ENCODE measurements around the gene NT5DC1. TPM values are rescaled to one million over a fixed set of nuclear protein-coding genes. Genes with fewer than 3 reads are reported as not detected.

The NT5DC1 gene
- total and polyA plus RNA-seq, 2 donors (not counting 1 experiment from before 2014, with no cell fraction given): 26.4 to 54.8 TPM

GRCh38 chr6:116210316-116210715, 109.7 kb downstream of the NT5DC1 start:
- ChIA-PET POLR2A (no interaction called here), CTCF (no interaction called here)
- Mint-ChIP-seq H3K9me3 (ENCODE audit: insufficient read depth) (no peaks in the 10 kb centered on the region), H3K4me1 (no peaks in the 10 kb centered on the region), H3K27me3 (no peaks in the 10 kb centered on the region), H3K27ac (no peak overlapping the region), H3K4me3 (no peak overlapping the region)
- 100% methylated on average over 3 of the region's 5 CpGs for WGBS (ENCODE audit: insufficient coverage)
- no peak overlapping the region for H3K9ac ChIP-seq (ENCODE audit: low read length)
- no peak overlapping the region for H3K4me3 ChIP-seq (ENCODE audit: control extremely low read depth in 1 of 5, extremely low read depth in 1 of 5, insufficient read depth in 1 of 5, low read depth in 2 of 5, low read length in 4 of 5)
- ATAC-seq (ENCODE audit: low read depth): no peak
- H3K4me2 ChIP-seq (replicated peaks; ENCODE audit: low read depth, low read length, poor library complexity, severe bottlenecking): no peak overlapping the region
- H3K36me3 ChIP-seq (replicated peaks in 1 of 2; ENCODE audit: control extremely low read depth in 1 of 2, control insufficient read depth in 1 of 2, extremely low read depth in 1 of 2, insufficient read depth in 2 of 2, low read length in 1 of 2): peaks cover 0 to 3% of the 10 kb centered on the region in 2 experiments
- H2AFZ ChIP-seq (ENCODE audit: insufficient read depth, low read depth, low read length, poor library complexity, severe bottlenecking): no peak overlapping the region
- no peaks in the 10 kb centered on the region for H3K79me2 ChIP-seq (ENCODE audit: control insufficient read depth, insufficient read depth, low read length)
- no peaks in the 10 kb centered on the region for H4K20me1 ChIP-seq (ENCODE audit: control insufficient read depth, insufficient read depth, low read length, poor library complexity, severe bottlenecking)
- H3K27ac ChIP-seq (ENCODE audit: low read length in 2 of 2): no peak overlapping the region
- no peaks in the 10 kb centered on the region for H3K4me1 ChIP-seq (ENCODE audit: control insufficient read depth in 2 of 2, insufficient read depth in 2 of 2, low read length in 2 of 2)
- H3K27me3 ChIP-seq (replicated peaks in 1 of 4; ENCODE audit: control extremely low read depth in 1 of 4, control insufficient read depth in 3 of 4, insufficient read depth in 4 of 4, low read length in 3 of 4): no peaks in the 10 kb centered on the region
- H3K9me3 ChIP-seq (ENCODE audit: control extremely low read depth in 1 of 3, control insufficient read depth in 2 of 3, insufficient read depth in 1 of 3, low read length in 2 of 3): no peaks in the 10 kb centered on the region
- no peak for TF ChIP-seq EZH2 (IDR thresholded peaks at IDR 0.05; ENCODE audit: borderline replicate concordance, insufficient read depth, low read depth, low read length, poor library complexity, severe bottlenecking)
- TF ChIP-seq CTCF (IDR thresholded peaks at IDR 0.05): no peak
- DNase-seq: no peak
- intact Hi-C loops (cut with micrococcal nuclease): no loop called here

GRCh38 chr6:116210750-116211425, 110.2 kb downstream of the NT5DC1 start:
- POLR2A ChIA-PET: no interaction called here
- Histone ChIP-seq H3K27me3 (replicated peaks in 1 of 4; ENCODE audit: control extremely low read depth in 1 of 4, control insufficient read depth in 3 of 4, insufficient read depth in 4 of 4, low read length in 3 of 4) (no peaks in the 10 kb centered on the region), H3K27ac (ENCODE audit: low read length in 2 of 2) (no peak overlapping the region), H3K4me3 (ENCODE audit: control extremely low read depth in 1 of 5, extremely low read depth in 1 of 5, insufficient read depth in 1 of 5, low read depth in 2 of 5, low read length in 4 of 5) (no peak overlapping the region), H3K4me1 (ENCODE audit: control insufficient read depth in 2 of 2, insufficient read depth in 2 of 2, low read length in 2 of 2) (no peaks in the 10 kb centered on the region), H3K79me2 (ENCODE audit: control insufficient read depth, insufficient read depth, low read length) (no peaks in the 10 kb centered on the region), H3K4me2 (replicated peaks; ENCODE audit: low read depth, low read length, poor library complexity, severe bottlenecking) (no peak overlapping the region), H3K36me3 (replicated peaks in 1 of 2; ENCODE audit: control extremely low read depth in 1 of 2, control insufficient read depth in 1 of 2, extremely low read depth in 1 of 2, insufficient read depth in 2 of 2, low read length in 1 of 2) (peaks cover 0 to 3% of the 10 kb centered on the region in 2 experiments), H4K20me1 (ENCODE audit: control insufficient read depth, insufficient read depth, low read length, poor library complexity, severe bottlenecking) (no peaks in the 10 kb centered on the region), H3K9ac (ENCODE audit: low read length) (no peak overlapping the region), H3K9me3 (ENCODE audit: control extremely low read depth in 1 of 3, control insufficient read depth in 2 of 3, insufficient read depth in 1 of 3, low read length in 2 of 3) (no peaks in the 10 kb centered on the region), H2AFZ (ENCODE audit: insufficient read depth, low read depth, low read length, poor library complexity, severe bottlenecking) (no peak overlapping the region)
- CTCF ChIA-PET: no interaction called here
- H3K4me3 Mint-ChIP-seq: no peak overlapping the region
- no peaks in the 10 kb centered on the region for H3K4me1 Mint-ChIP-seq
- intact Hi-C loops (cut with micrococcal nuclease): no loop called here
- no peak for ATAC-seq (ENCODE audit: low read depth)
- no peak for TF ChIP-seq EZH2 (IDR thresholded peaks at IDR 0.05; ENCODE audit: borderline replicate concordance, insufficient read depth, low read depth, low read length, poor library complexity, severe bottlenecking)
- TF ChIP-seq CTCF (IDR thresholded peaks at IDR 0.05): no peak
- no peak for DNase-seq
- no peaks in the 10 kb centered on the region for H3K9me3 Mint-ChIP-seq (ENCODE audit: insufficient read depth)
- H3K27me3 Mint-ChIP-seq: no peaks in the 10 kb centered on the region
- WGBS (ENCODE audit: insufficient coverage): 100% methylated on average over 1 of the region's 3 CpGs
- H3K27ac Mint-ChIP-seq: no peak overlapping the region
